Lower leg skin (tissue), 3 donors: ENCODE results near the gene PRSS21.

ENCODE experiments used
- CTCF ChIP-seq, 3 donors: fragments of 450-650 bp; IDR thresholded peaks; one replicate each; pipeline ENCODE4 v1.5.1; 2016; ENCODE audit warnings: antibody characterized with exemption in 3 of 3, mild to moderate bottlenecking in 3 of 3, moderate library complexity in 2 of 3
- POLR2A ChIP-seq, 2 donors: fragments of 450-650 bp; IDR thresholded peaks; one replicate each; pipeline ENCODE4 v1.6.1; 2016 to 2017; ENCODE audit warnings: antibody characterized with exemption in 2 of 2, mild to moderate bottlenecking in 1 of 2, moderate library complexity in 1 of 2

- TF ChIP-seq CTCF (IDR thresholded peaks at IDR 0.05) (no peak), POLR2A (IDR thresholded peaks at IDR 0.05) (no peak)
Observed at GRCh38 chr16:2856686-2857450, 39.8 kb downstream of the PRSS21 start.
